ENCODE results near the gene IPO11.

Gene IPO11

DNA sequence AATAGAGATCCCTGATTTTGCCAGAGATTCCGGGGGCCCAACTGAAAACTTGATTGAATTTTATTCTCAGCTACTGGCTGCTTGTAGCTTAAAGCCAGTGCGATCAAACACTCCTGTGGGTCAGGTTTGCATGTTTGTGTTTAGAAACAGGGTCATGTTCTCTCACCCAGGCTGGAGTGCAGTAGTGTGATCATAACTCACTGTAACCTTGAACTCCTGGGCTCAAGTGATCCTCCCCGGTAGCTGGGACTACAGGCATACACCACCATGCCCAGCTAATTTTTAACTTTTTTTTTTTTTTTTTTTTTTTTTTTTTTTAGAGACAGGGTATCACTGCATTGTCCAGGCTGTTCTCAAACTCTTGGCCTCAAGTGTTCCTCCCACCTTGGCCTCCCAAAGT lies 232.7 kb downstream of the IPO11 start:
- no peak overlapping the region for H3K4me3 ChIP-seq (replicated peaks in 1 of 2; ENCODE audit: low read depth in 2 of 2, low read length in 2 of 2)
- DNase-seq (ENCODE audit: low read depth in 2 of 2): no peak
- TF ChIP-seq, protein P1, sequence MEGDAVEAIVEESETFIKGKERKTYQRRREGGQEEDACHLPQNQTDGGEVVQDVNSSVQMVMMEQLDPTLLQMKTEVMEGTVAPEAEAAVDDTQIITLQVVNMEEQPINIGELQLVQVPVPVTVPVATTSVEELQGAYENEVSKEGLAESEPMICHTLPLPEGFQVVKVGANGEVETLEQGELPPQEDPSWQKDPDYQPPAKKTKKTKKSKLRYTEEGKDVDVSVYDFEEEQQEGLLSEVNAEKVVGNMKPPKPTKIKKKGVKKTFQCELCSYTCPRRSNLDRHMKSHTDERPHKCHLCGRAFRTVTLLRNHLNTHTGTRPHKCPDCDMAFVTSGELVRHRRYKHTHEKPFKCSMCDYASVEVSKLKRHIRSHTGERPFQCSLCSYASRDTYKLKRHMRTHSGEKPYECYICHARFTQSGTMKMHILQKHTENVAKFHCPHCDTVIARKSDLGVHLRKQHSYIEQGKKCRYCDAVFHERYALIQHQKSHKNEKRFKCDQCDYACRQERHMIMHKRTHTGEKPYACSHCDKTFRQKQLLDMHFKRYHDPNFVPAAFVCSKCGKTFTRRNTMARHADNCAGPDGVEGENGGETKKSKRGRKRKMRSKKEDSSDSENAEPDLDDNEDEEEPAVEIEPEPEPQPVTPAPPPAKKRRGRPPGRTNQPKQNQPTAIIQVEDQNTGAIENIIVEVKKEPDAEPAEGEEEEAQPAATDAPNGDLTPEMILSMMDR (IDR thresholded peaks at IDR 0.05; ENCODE audit: low read depth, low read length): no peak

DNA sequence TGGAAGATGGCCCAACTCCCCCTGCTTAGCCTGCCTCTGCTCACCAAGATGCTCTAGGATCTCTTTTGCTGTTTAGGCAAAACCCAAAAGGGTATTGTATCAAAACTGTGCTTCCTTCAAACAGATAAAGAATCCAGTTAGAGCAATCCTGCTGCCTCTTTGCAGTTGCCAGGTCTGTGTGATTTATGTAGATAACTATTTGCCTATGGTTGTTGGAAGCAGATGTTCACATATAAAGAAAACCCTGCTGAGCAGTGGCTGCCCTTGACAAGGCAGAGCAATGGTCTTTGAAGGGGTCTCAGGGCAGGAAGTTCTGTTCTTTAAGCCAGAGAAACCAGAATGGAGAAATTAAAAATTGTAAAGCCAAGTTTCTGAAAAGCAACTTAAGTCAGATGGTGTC lies 234.7 kb downstream of the IPO11 start:
- TF ChIP-seq, protein P1 (IDR thresholded peaks at IDR 0.05; ENCODE audit: low read depth, low read length): no peak
- DNase-seq (ENCODE audit: low read depth in 2 of 2): no peak
- H3K4me3 ChIP-seq (replicated peaks in 1 of 2; ENCODE audit: low read depth in 2 of 2, low read length in 2 of 2): no peak overlapping the region

DNA sequence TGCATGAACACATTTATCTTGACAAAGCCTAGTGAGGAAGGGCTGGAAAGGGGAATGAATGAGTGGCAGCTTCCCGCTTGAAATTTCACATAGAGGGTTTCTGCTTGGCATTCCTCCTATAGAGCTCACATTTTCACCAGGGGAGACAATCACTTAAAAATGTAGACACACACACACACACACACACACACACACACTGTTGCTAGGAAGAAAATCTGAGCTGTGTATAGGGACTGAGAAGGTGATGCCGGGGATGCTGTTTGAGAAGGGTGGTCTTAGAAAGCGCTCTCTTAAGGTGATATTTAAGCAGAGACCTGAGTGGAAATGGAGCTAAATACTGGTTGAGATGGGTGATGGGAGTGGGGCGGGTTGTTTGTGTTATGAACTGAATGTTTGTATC lies 236.5 kb downstream of the IPO11 start:
- TF ChIP-seq, protein P1 (IDR thresholded peaks at IDR 0.05; ENCODE audit: low read depth, low read length): no peak
- H3K4me3 ChIP-seq (replicated peaks in 1 of 2; ENCODE audit: low read depth in 2 of 2, low read length in 2 of 2): no peak overlapping the region

DNA sequence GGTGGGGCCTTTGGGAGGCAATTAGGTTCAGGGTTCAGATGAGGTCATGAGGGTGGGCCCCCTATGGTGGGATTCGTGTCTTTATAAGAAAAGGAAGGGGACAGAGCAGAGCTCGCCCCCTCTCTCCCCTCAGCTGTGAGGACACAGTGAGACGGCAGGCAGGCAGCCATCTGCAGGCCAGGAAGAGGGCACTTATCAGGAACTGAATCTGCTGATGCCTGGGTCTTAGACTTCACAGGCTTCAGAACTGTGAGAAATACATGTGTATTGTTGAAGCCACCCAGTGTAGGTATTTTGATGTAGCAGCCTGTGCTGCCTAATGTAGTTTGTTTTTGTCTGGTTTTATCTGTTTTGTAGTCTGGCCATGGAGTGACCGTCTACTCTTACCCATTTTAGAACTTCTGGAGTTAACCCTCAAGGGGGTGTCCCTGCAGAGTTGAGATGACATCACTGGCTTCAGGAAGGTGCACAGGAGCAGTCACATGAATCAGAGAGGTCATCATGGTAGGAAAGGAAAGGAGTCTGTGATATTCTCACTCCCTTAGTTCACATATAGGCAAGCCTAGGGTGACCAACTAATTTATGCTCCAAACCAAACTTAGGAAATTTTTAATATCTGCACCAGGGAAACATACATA lies 237.0 kb downstream of the IPO11 start:
- DNase-seq (ENCODE audit: low read depth in 2 of 2): no peak
- TF ChIP-seq, protein P1 (IDR thresholded peaks at IDR 0.05; ENCODE audit: low read depth, low read length): no peak
- H3K4me3 ChIP-seq (replicated peaks in 1 of 2; ENCODE audit: low read depth in 2 of 2, low read length in 2 of 2): no peak overlapping the region

More for the DNA sequence above, 236.5 kb downstream of the IPO11 start:
- DNase-seq (ENCODE audit: low read depth in 2 of 2): no peak

DNA sequence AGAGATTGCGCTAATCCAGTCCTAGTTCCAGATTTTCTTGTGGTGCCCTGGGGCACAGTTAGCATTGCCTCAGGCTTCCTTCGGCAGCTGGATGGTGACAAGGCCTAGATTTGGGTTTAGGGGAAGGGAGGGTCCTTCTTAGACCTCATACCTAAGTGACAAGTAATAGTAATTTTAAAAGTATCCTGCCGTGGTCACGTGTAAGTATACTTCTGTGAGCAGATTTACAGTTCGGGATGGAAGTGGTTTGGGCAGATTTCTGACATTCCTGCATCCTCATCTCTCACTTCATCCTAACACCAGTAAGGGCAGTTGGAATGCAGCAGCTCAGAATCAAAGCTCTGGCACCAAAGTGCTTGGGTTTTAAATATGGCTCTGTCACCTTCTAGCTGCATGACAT lies 237.6 kb downstream of the IPO11 start:
- TF ChIP-seq, protein P1 (IDR thresholded peaks at IDR 0.05; ENCODE audit: low read depth, low read length): no peak
- H3K4me3 ChIP-seq (replicated peaks in 1 of 2; ENCODE audit: low read depth in 2 of 2, low read length in 2 of 2): no peak overlapping the region
- DNase-seq (ENCODE audit: low read depth in 2 of 2): no peak

DNA sequence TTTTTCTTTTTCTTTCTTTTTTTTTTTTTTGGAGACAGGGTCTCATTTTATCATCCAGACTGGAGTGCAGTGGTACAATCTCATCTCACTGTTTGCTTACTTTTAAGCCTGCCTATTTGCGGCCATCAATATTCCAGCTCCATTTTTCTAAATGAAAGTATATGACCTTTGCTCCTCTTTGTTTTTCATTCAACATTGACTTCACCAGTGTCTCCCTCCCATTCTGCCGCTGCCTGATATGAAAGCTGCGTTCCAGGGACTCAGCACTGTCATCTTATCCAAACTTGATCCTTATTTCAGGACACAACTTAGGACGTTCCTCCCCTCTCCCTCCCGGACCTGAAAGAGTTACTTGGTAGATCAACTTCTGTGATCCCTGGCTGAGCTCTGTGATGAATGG lies 239.7 kb downstream of the IPO11 start:
- DNase-seq (ENCODE audit: low read depth in 2 of 2): no peak
- TF ChIP-seq, protein P1 (IDR thresholded peaks at IDR 0.05; ENCODE audit: low read depth, low read length): no peak
- no peak overlapping the region for H3K4me3 ChIP-seq (replicated peaks in 1 of 2; ENCODE audit: low read depth in 2 of 2, low read length in 2 of 2)

Data from cardiac fibroblast (primary cell).